ENCODE results near the gene HEXA.
A peak's percentile ranks its signal among the peaks of the same experiment; 100 is the strongest.

The HEXA gene

DNA sequence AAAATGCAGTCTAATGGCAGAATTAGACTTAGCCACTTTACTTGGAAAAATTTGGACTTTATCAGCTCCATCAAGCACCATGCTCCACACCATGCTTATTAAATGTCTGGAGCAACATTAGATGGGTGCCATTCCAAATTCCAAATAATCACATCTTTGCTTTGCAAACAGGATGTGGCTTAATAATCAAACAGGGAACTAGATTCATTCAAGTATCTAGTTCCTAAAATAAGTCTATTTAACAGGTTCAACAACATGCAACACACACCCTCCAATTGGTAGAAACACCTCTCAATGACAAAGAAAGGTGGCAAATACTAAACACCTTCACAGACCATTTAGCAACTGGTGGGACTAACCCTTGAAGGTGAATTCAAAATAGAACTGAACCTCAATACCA lies 3.5 kb downstream of the HEXA start:
- no peak for DNase-seq

GRCh38 chr15:72369964-72370363 lies 5.8 kb downstream of the HEXA start:
- DNase-seq = no peak

- DNase-seq = no peak
Measured at GRCh38 chr15:72368899-72369298, 6.9 kb downstream of the HEXA start.

- DNase-seq = no peak
Measured at GRCh38 chr15:72368325-72368724, 7.5 kb downstream of the HEXA start.

DNA sequence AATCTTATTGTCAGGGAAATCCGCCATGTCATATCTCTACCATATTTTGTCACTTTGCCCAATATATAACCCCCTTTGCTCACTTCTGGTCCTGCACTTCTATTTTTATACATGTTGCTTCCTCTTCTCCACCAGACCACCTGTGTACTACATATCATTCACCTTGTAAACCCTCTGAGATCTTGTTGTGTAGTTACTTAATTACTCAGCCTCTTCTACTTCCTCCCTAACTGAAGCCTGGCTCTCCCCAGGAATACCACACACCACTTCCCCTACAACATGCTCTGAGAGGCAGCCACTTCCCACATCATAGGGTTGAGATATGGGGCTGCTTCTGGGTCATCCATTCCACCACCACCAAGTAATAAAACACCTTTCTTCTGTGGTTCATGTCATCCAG lies 10.0 kb downstream of the HEXA start:
- DNase-seq = no peak

- DNase-seq = no peak
Measured at GRCh38 chr15:72361176-72361575, 14.6 kb downstream of the HEXA start.

DNA sequence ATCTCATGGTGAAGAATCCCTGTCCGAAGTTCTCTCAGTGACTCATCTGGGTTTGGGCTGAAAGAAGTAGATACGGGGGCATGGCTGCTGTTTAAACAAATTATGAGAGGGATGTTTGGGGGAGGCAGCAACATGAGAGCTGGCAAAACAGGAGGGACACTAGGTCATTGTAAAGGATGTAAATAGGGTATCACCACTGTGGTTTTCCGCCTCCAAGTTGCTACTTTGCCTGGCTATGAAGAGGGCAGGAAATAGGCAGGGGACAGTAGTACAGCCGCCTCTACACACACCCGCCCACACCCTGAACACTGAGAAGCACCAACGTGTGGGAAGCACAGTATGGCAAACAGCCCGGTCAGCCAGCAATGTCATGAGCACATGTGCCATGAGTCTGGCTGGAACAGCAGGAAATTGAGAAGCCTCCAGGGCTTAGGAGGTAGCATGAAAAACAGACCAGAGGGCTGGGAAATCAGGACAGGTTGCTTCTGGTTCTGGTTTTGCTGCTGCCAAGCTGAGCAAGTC lies 17.1 kb downstream of the HEXA start:
- no peak for DNase-seq

DNA sequence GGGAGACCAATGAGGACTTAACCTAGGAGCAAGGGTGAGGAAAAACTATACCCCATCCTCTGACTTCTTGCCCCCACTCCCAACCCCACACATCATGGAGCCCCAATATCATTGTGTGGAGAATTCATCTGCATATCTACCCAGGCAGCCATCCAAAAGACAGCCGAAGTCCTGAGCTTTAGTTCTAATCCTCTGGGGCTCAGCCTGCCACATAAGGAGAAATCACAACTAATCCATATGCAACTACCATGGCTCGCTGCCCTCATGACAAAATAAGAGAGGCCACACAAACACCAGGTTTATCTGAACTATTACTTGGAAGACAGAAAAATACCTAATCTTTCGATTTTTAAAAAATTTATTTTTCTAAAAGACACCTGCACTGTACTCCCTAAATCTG lies 17.7 kb downstream of the HEXA start:
- no peak for DNase-seq

- no peak for DNase-seq
Measured at GRCh38 chr15:72354496-72354895, 21.3 kb downstream of the HEXA start.

- DNase-seq = no peak
Measured at GRCh38 chr15:72353266-72353665, 22.5 kb downstream of the HEXA start.

DNA sequence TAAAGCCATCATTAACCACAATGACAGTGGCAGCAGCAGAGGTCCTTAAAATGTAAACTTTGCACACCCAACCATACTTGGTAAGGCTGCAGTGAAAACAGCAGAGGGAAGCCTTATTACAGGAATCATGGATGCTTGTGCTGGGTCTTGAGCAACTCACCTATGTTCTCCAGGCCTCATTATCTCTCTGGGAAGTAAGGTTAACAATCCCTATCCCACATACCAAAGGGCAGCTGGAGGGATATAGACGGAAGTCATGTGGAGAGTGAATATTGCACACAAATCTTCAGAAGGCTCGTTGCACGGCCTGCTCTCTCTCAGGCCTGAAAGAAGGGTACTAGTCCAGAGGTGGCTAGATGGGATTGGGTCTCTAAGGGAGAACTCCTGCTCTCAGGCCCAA lies 30.0 kb downstream of the HEXA start:
- DNase-seq = no peak

GRCh38 chr15:72345280-72345679 lies 30.5 kb downstream of the HEXA start:
- DNase-seq = no peak

DNA sequence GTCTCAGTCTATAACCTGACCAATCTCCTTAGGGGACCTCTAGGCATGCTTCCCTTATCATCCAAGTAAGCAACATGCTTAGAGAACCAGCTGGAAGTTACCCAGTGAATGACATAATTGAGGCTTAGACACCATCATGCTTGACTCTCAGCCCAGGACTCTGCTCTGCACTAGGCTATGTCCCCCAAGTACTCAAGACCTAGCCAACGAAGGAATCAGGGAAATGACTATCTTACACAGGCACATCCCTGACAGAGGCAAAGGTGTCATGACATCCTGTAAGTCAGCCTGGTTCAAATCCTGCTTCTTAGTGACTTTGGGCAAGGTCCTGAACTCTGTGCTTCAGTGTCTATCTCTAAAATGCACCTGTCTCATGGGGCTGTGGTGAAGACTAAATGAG lies 31.2 kb downstream of the HEXA start:
- no peak for DNase-seq

DNA sequence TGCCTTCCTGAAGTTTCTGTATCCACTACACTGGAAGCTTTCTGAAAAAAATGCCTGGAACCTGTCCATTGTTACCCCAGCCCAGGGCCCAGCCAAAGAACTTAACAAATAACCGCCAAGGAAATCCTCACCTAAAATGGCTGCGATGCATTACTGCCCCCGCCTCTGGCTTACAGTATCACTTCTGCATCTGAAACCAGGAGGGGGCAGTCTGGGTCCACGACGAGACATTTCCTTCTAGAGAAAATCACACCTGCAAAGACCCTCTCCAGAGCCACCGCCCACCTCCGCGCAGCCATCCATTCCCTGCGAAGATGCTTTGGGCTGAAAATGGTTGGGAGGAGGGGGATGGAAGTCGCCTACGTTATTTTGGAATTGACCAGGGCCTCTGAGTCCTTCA lies 33.4 kb downstream of the HEXA start:
- DNase-seq = peak; percentile 0

GRCh38 chr15:72341361-72341760 lies 34.5 kb downstream of the HEXA start:
- no peak for DNase-seq

DNA sequence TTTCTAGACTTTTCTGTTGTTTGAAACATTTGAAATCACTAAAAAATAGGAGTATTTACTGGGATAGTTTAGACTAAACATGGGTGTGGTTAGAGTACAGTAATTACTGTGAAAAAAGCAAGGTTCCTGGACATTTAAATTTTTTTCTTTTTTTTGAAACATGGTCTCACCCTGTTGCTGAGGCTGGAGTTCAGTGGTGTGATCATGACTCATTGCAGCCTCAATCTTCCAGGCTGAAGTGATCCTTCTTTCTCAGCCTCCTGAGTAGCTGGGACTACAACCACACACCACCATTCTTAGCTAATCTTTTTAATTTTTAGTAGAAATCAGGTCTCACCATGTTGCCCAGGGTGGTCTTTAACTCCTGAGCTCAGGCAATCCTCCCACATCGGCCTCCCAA lies 35.4 kb downstream of the HEXA start:
- no peak for DNase-seq

GRCh38 chr15:72339777-72340177 lies 36.0 kb downstream of the HEXA start:
- no peak for DNase-seq

DNA sequence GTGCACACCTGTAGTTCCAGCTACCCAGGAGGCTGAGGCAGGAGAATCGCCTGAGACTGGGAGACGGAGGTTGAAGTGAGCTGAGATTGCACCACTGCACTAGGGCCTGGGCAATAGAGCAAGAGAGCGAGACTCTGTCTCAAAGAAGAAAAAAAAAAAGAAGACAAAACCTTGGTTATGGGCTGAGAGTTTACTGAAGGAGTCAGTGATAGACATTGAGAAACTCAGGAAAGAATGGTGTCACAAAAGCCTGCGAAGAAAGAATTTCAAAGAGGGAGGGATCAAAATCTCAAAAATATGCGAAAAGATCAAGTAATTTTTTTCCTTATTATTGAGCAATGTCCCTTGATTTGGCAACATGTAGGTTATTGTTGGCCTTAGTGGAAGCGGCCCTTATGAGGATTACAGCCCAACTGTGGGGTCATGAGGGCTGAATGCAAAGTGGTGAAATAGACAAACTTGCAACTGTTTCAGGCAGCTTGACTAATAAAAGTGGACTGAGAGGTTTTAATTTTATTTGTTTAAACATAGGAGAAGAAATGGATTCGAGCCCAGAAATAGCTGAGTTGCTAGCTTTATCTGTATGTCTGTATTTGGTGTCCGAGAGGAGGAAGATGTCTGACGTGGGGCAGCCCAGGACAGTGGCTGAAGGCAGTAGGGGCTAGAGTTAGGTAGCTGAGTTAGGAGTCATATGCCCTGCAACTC lies 37.0 kb downstream of the HEXA start:
- DNase-seq = no peak

DNA sequence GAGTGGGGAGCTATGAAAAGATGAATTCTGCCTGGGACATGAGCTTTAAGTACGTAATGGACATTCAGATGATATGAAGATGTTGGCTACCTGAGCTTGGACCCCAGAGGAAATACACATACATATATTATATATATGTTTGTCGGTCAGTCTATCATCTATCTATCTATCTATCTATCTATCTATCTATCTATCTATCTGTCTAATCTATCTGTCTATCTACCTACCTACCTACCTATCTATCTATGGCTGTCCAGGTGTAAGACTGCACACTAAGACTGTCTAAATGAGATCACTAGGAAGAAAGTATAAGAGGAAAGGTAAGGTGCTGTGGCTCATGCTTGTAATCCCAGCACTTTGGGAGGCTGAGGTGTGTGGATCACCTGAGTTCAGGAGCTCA lies 37.7 kb downstream of the HEXA start:
- no peak for DNase-seq

- DNase-seq = no peak
Measured at GRCh38 chr15:72334842-72335241, 41.0 kb downstream of the HEXA start.

- no peak for DNase-seq
Measured at GRCh38 chr15:72331021-72331420, 44.8 kb downstream of the HEXA start.

DNA sequence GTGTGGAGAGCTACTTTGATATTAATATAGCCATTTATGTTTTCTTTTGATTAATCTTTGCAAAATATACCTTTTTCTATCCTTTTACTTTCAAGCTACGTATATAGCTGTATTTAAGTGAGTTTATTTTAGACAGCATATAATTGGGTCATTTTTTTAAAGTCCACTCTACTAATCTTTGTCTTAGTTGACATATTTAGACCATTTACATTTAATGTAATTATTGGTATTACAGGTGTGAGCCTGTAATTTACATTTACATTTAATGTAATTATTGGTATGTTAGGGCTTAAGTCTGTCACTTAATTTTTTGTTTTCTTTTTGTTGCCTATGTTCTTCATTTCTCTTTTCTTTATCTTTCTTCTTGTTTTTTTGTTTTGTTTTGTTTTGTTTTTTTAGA lies 52.1 kb downstream of the HEXA start:
- DNase-seq = no peak

DNA sequence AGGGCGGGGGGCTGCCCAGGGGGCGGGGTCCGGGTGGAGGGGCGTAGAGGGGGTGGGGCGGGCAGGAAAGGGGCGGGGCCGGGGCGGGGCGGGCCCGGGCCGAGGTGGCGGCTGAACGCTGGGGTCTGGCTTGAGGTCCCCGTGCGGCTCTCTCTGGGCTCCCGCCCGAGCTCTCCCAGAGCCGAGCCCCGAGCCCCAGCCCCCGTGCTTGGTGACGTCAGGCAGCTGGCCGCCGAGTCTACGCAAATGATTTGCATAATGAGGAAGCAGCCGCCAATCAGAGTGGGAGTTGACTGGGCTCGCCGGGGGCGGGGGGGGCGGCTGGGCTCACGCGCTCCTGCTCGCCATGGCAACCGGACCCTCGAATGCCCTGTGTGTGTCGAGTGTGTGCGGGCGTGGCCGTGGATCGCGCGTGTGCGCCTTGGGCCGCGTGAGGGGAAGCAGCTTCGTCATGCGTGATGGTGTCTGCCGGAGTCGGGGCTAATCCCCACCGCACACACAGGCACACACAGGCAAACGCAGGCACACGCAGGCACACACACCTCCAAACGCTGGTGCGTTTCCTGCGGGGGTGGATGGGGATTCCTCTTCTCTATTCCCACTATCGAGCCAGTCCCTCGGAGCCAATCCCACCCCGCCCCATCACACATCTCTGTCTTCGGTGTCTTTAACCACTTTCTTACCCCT lies 55.7 kb downstream of the HEXA start, which contains the start of gene CELF6:
Gene CELF6 (minus strand): TSS at position 173 of the 687 bp plus-strand sequence. CDS start 283 bp downstream, outside the sequence.
- peak; percentile 58 for DNase-seq

DNA sequence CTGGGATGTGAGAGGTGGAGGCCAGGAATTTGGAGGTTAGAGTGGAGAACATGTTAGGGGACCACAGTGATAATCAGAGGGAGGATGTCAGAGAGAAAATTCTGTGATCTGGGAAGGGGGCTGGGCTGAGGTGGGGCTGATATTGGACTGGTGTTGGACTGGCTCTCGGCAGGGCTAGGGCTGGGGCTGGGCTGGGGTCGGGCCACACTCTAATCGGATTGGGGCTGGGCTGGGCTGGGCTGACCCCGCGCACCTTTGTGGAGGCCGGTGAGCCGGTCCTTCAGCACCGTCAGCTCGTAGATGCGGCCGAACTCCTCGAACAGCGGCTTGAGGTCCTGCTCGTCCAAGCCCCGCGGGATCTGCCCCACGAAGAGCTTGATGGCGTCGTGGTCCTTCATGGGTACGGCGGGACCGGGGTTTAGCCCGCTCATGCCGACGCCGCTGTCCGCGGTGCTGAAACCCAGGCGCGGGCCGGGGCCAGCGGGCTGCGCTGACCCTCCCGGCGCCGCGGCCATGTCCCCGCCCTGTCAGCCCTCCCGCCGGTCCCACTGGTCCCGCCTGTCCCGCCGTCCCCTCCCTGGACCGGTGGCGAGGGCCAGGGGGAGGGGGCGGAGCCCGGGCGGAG lies 56.3 kb downstream of the HEXA start:
- DNase-seq = no peak
